ENCODE measurements around the gene RXRG.

RXRG gene

GRCh38 chr1:165439330-165439729 is 5.6 kb downstream of the RXRG start:
- no peaks in the 10 kb centered on the region for H3K9me3 Mint-ChIP-seq
- no peak overlapping the region for H3K27ac Mint-ChIP-seq
- H3K27me3 Mint-ChIP-seq: peaks cover 16% of the 10 kb centered on the region
- DNase-seq: no peak
- H3K36me3 Mint-ChIP-seq (ENCODE audit: low read depth): no peaks in the 10 kb centered on the region
- H3K4me1 Mint-ChIP-seq: no peaks in the 10 kb centered on the region
- no peak for ATAC-seq
- no peak overlapping the region for H3K4me3 Mint-ChIP-seq

- DNase-seq (no peak), ATAC-seq (no peak)
- no peaks in the 10 kb centered on the region for H3K9me3 Mint-ChIP-seq
- H3K4me1 Mint-ChIP-seq: no peaks in the 10 kb centered on the region
- H3K36me3 Mint-ChIP-seq (ENCODE audit: low read depth): no peaks in the 10 kb centered on the region
- H3K27me3 Mint-ChIP-seq: peaks cover 16% of the 10 kb centered on the region
- H3K27ac Mint-ChIP-seq: no peak overlapping the region
- H3K4me3 Mint-ChIP-seq: no peak overlapping the region
Observed at GRCh38 chr1:165436994-165437393, 7.9 kb downstream of the RXRG start.

- no peak overlapping the region for H3K4me3 Mint-ChIP-seq
- ATAC-seq (no peak), DNase-seq (no peak)
- no peaks in the 10 kb centered on the region for H3K36me3 Mint-ChIP-seq (ENCODE audit: low read depth)
- H3K27ac Mint-ChIP-seq: no peak overlapping the region
- H3K4me1 Mint-ChIP-seq: no peaks in the 10 kb centered on the region
- H3K9me3 Mint-ChIP-seq: no peaks in the 10 kb centered on the region
- H3K27me3 Mint-ChIP-seq: peaks cover 12% of the 10 kb centered on the region
Observed at GRCh38 chr1:165435801-165436200, 9.1 kb downstream of the RXRG start.

- H3K4me1 Mint-ChIP-seq: no peaks in the 10 kb centered on the region
- no peak for DNase-seq
- H3K36me3 Mint-ChIP-seq (ENCODE audit: low read depth): no peaks in the 10 kb centered on the region
- peaks cover 7% of the 10 kb centered on the region for H3K27me3 Mint-ChIP-seq
- H3K4me3 Mint-ChIP-seq: no peak overlapping the region
- no peak overlapping the region for H3K27ac Mint-ChIP-seq
- no peaks in the 10 kb centered on the region for H3K9me3 Mint-ChIP-seq
- ATAC-seq: no peak
Observed at GRCh38 chr1:165434281-165434680, 10.6 kb downstream of the RXRG start.

- Mint-ChIP-seq H3K27ac (no peak overlapping the region), H3K4me3 (no peak overlapping the region), H3K4me1 (no peaks in the 10 kb centered on the region), H3K36me3 (ENCODE audit: low read depth) (no peaks in the 10 kb centered on the region), H3K9me3 (no peaks in the 10 kb centered on the region), H3K27me3 (no peaks in the 10 kb centered on the region)
- ATAC-seq: no peak
- DNase-seq: no peak
Observed at GRCh38 chr1:165431079-165431478, 13.8 kb downstream of the RXRG start.

GRCh38 chr1:165426745-165427144 is 18.2 kb downstream of the RXRG start:
- H3K27ac Mint-ChIP-seq: no peak overlapping the region
- no peak for DNase-seq

GRCh38 chr1:165425621-165426020 is 19.3 kb downstream of the RXRG start:
- Mint-ChIP-seq H3K36me3 (ENCODE audit: low read depth) (no peaks in the 10 kb centered on the region), H3K9me3 (no peaks in the 10 kb centered on the region), H3K4me1 (peaks cover 20% of the 10 kb centered on the region), H3K27me3 (peaks cover under 1% of the 10 kb centered on the region), H3K27ac (no peak overlapping the region), H3K4me3 (no peak overlapping the region)
- no peak for DNase-seq
- ATAC-seq: no peak

More at GRCh38 chr1:165426745-165427144, 18.2 kb downstream of the RXRG start:
- Mint-ChIP-seq H3K4me1 (peaks cover 20% of the 10 kb centered on the region), H3K27me3 (no peaks in the 10 kb centered on the region), H3K36me3 (ENCODE audit: low read depth) (no peaks in the 10 kb centered on the region), H3K9me3 (no peaks in the 10 kb centered on the region), H3K4me3 (no peak overlapping the region)
- ATAC-seq: no peak

GRCh38 chr1:165424454-165425216 is 20.3 kb downstream of the RXRG start:
- H3K4me1 Mint-ChIP-seq: peaks cover 20% of the 10 kb centered on the region
- H3K9me3 Mint-ChIP-seq: no peaks in the 10 kb centered on the region
- H3K36me3 Mint-ChIP-seq (ENCODE audit: low read depth): no peaks in the 10 kb centered on the region
- H3K4me3 Mint-ChIP-seq: peak overlapping the region; percentile 70
- peaks cover 2% of the 10 kb centered on the region for H3K27me3 Mint-ChIP-seq
- DNase-seq (no peak), ATAC-seq (peak; percentile 41)
- peak overlapping the region; percentile 30 for H3K27ac Mint-ChIP-seq

- ATAC-seq (no peak), DNase-seq (no peak)
- Mint-ChIP-seq H3K9me3 (no peaks in the 10 kb centered on the region), H3K4me1 (peaks cover 20% of the 10 kb centered on the region), H3K36me3 (ENCODE audit: low read depth) (no peaks in the 10 kb centered on the region), H3K27ac (no peak overlapping the region), H3K27me3 (peaks cover 2% of the 10 kb centered on the region), H3K4me3 (no peak overlapping the region)
Observed at GRCh38 chr1:165423136-165423535, 21.8 kb downstream of the RXRG start.

GRCh38 chr1:165420655-165421054 is 24.3 kb downstream of the RXRG start:
- Mint-ChIP-seq H3K4me3 (no peak overlapping the region), H3K27ac (no peak overlapping the region)
- no peak for ATAC-seq

GRCh38 chr1:165419839-165420238 is 25.1 kb downstream of the RXRG start:
- ATAC-seq: no peak
- H3K4me1 Mint-ChIP-seq: peaks cover 12% of the 10 kb centered on the region
- no peak for DNase-seq
- H3K27me3 Mint-ChIP-seq: peaks cover 14% of the 10 kb centered on the region
- no peak overlapping the region for H3K27ac Mint-ChIP-seq
- H3K4me3 Mint-ChIP-seq: no peak overlapping the region
- no peaks in the 10 kb centered on the region for H3K36me3 Mint-ChIP-seq (ENCODE audit: low read depth)
- H3K9me3 Mint-ChIP-seq: no peaks in the 10 kb centered on the region

More at GRCh38 chr1:165420655-165421054, 24.3 kb downstream of the RXRG start:
- Mint-ChIP-seq H3K27me3 (peaks cover 10% of the 10 kb centered on the region), H3K4me1 (peaks cover 20% of the 10 kb centered on the region), H3K9me3 (no peaks in the 10 kb centered on the region), H3K36me3 (ENCODE audit: low read depth) (no peaks in the 10 kb centered on the region)
- DNase-seq: no peak

GRCh38 chr1:165418195-165418594 is 26.7 kb downstream of the RXRG start:
- no peaks in the 10 kb centered on the region for H3K4me1 Mint-ChIP-seq

GRCh38 chr1:165416876-165417275 is 28.1 kb downstream of the RXRG start:
- no peak for DNase-seq
- no peak overlapping the region for H3K4me3 Mint-ChIP-seq
- no peak for ATAC-seq
- no peak overlapping the region for H3K27ac Mint-ChIP-seq
- H3K9me3 Mint-ChIP-seq: no peaks in the 10 kb centered on the region
- peaks cover 14% of the 10 kb centered on the region for H3K27me3 Mint-ChIP-seq
- no peaks in the 10 kb centered on the region for H3K4me1 Mint-ChIP-seq
- no peaks in the 10 kb centered on the region for H3K36me3 Mint-ChIP-seq (ENCODE audit: low read depth)

More at GRCh38 chr1:165418195-165418594, 26.7 kb downstream of the RXRG start:
- Mint-ChIP-seq H3K27me3 (peaks cover 14% of the 10 kb centered on the region), H3K36me3 (ENCODE audit: low read depth) (no peaks in the 10 kb centered on the region), H3K4me3 (no peak overlapping the region), H3K27ac (no peak overlapping the region), H3K9me3 (no peaks in the 10 kb centered on the region)
- ATAC-seq (no peak), DNase-seq (no peak)

- H3K4me1 Mint-ChIP-seq: no peaks in the 10 kb centered on the region
Observed at GRCh38 chr1:165415068-165415467, 29.9 kb downstream of the RXRG start.

GRCh38 chr1:165414620-165415019 is 30.3 kb downstream of the RXRG start:
- H3K9me3 Mint-ChIP-seq: no peaks in the 10 kb centered on the region
- no peak for DNase-seq

More at GRCh38 chr1:165415068-165415467, 29.9 kb downstream of the RXRG start:
- Mint-ChIP-seq H3K36me3 (ENCODE audit: low read depth) (no peaks in the 10 kb centered on the region), H3K9me3 (no peaks in the 10 kb centered on the region), H3K27me3 (peaks cover 13% of the 10 kb centered on the region), H3K4me3 (no peak overlapping the region), H3K27ac (no peak overlapping the region)
- ATAC-seq (no peak), DNase-seq (no peak)

More at GRCh38 chr1:165414620-165415019, 30.3 kb downstream of the RXRG start:
- H3K27me3 Mint-ChIP-seq: peaks cover 18% of the 10 kb centered on the region
- no peaks in the 10 kb centered on the region for H3K36me3 Mint-ChIP-seq (ENCODE audit: low read depth)
- ATAC-seq: no peak
- H3K4me1 Mint-ChIP-seq: no peaks in the 10 kb centered on the region
- no peak overlapping the region for H3K27ac Mint-ChIP-seq
- no peak overlapping the region for H3K4me3 Mint-ChIP-seq
